HEK293T (cell line): ENCODE results near the gene PTCHD4.

Experiments used
- CTCF ChIA-PET: fragments of 350-600 bp; formaldehyde crosslinking; extraction: SDS; loops from one replicate; lab custom pipeline; 2021; ENCODE audit warnings: antibody characterized with exemption, inconsistent platforms; lab: Yijun Ruan, JAX
- POLR2A ChIA-PET: fragments of 350-600 bp; formaldehyde crosslinking; extraction: SDS; loops from one replicate; lab custom pipeline; 2020; ENCODE audit warnings: antibody characterized with exemption, inconsistent platforms; lab: Yijun Ruan, JAX
- DNase-seq: peaks from one replicate; pipeline ENCODE4 v3.0.0; 2012; ENCODE audit warnings: mixed read lengths; ENCODE audit errors: extremely low spot score
- ARNT ChIP-seq: fragments of 450-650 bp; IDR thresholded peaks from 2 replicates; pipeline ENCODE4 v1.6.1; 2017; ENCODE audit warnings: mild to moderate bottlenecking
- BHLHE40 ChIP-seq: fragments of 450-650 bp; IDR thresholded peaks from 2 replicates; pipeline ENCODE4 v1.6.1; 2016; ENCODE audit warnings: mild to moderate bottlenecking, moderate library complexity, borderline replicate concordance
- CTBP1 ChIP-seq: fragments of 450-650 bp; IDR thresholded peaks from 2 replicates; pipeline ENCODE4 v1.6.1; 2016; ENCODE audit warnings: borderline replicate concordance
- ELF4 ChIP-seq: fragments of 450-650 bp; IDR thresholded peaks from 2 replicates; pipeline ENCODE4 v1.6.1; 2017; ENCODE audit warnings: antibody characterized with exemption
- FOXA1 ChIP-seq: fragments of 450-650 bp; IDR thresholded peaks from 2 replicates; pipeline ENCODE4 v1.6.1; 2016; ENCODE audit warnings: mild to moderate bottlenecking
- FOXK2 ChIP-seq: fragments of 450-650 bp; IDR thresholded peaks from 2 replicates; pipeline ENCODE4 v1.6.1; 2016; ENCODE audit warnings: mild to moderate bottlenecking
- FOXM1 ChIP-seq: fragments of 450-650 bp; IDR thresholded peaks from 2 replicates; pipeline ENCODE4 v1.6.1; 2017; ENCODE audit warnings: mild to moderate bottlenecking, borderline replicate concordance
- HDGF ChIP-seq: fragments of 450-650 bp; IDR thresholded peaks from 2 replicates; pipeline ENCODE4 v1.6.1; 2017; ENCODE audit warnings: antibody characterized with exemption, borderline replicate concordance
- L3MBTL2 ChIP-seq: fragments of 450-650 bp; conservative IDR thresholded peaks from 2 replicates; pipeline ENCODE4 v1.6.1; 2016; ENCODE audit warnings: mild to moderate bottlenecking
- LEF1 ChIP-seq: fragments of 450-650 bp; IDR thresholded peaks from 2 replicates; pipeline ENCODE4 v1.6.1; 2017; ENCODE audit warnings: mild to moderate bottlenecking, borderline replicate concordance
- NFRKB ChIP-seq: fragments of 450-650 bp; IDR thresholded peaks from 2 replicates; pipeline ENCODE4 v1.6.1; 2016; ENCODE audit warnings: mild to moderate bottlenecking, moderate library complexity
- SP1 ChIP-seq: fragments of 450-650 bp; IDR thresholded peaks from 2 replicates; pipeline ENCODE4 v1.6.1; 2017
- SUZ12 ChIP-seq: fragments of 450-650 bp; IDR thresholded peaks from 2 replicates; pipeline ENCODE4 v1.6.1; 2016; ENCODE audit warnings: mild to moderate bottlenecking
- TARDBP ChIP-seq: fragments of 450-650 bp; IDR thresholded peaks from 2 replicates; pipeline ENCODE4 v1.6.1; 2016
- ZNF384 ChIP-seq: fragments of 450-650 bp; IDR thresholded peaks from 2 replicates; pipeline ENCODE4 v1.6.1; 2016
- TF ChIP-seq, protein P1 (sequence below): fragments of 450-650 bp; IDR thresholded peaks from 2 replicates; pipeline ENCODE4 v1.6.1; 2016

Gene PTCHD4

DNA sequence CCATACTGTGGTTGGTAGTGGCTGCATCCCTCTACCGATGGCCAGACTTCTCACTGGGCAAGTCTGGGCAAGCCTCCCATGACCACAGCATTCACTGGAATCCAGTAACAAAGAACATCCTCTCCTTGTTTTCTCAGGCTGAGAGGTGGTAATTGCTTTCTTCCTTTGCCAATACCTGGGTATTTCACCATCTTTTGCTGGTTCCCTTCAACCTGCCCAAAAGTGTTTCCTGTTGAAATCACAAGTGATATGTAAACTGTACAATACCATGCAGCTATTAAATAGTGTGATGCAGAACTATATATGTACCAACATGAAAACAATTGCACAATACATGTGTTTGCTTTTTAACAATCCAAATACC is at the start of gene PTCHD4:
PTCHD4 (minus strand) TSS at position 55 of the 364 bp plus-strand sequence. CDS start 42,240 bp downstream, outside the sequence.
- peak; percentile 10 for DNase-seq
- POLR2A ChIA-PET = no interaction called here
- TF ChIP-seq ARNT (no peak), L3MBTL2 (no peak), FOXK2 (no peak), BHLHE40 (no peak), SUZ12 (no peak), FOXM1 (no peak), FOXA1 (no peak), ZNF384 (no peak), HDGF (no peak), NFRKB (no peak)
- TF ChIP-seq, protein P1, sequence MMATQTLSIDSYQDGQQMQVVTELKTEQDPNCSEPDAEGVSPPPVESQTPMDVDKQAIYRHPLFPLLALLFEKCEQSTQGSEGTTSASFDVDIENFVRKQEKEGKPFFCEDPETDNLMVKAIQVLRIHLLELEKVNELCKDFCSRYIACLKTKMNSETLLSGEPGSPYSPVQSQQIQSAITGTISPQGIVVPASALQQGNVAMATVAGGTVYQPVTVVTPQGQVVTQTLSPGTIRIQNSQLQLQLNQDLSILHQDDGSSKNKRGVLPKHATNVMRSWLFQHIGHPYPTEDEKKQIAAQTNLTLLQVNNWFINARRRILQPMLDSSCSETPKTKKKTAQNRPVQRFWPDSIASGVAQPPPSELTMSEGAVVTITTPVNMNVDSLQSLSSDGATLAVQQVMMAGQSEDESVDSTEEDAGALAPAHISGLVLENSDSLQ = no peak
- CTCF ChIA-PET = no interaction called here

DNA sequence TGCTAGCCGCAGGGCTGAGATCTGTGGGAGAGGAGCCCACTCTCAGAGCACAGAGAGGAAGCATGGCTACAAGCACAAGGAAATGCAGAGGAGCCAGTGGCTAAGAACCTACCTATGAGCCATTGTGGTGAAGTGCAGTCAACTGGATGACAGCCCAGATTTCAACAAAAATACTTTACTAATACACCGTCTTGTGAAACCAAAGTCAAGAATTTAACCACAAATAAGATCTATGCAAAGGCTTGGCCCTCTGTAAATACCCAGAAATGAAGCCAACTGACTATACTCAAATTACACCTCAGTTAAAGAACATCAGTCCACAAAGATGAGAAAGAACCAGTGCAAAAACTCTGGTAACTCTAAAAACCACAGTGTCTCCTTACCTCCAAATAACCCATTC is 40.1 kb upstream of the PTCHD4 start:
- TF ChIP-seq LEF1 (no peak), TARDBP (no peak), ARNT (no peak), SUZ12 (no peak), SP1 (no peak), NFRKB (no peak), BHLHE40 (no peak), CTBP1 (no peak), L3MBTL2 (no peak), FOXA1 (no peak)
- TF ChIP-seq, protein P1 = no peak
- ChIA-PET POLR2A (interaction anchor here (0.7 kb wide), 1 partner anchor 42 kb away, joined by 3 read pairs; no protein-coding TSS in a partner anchor), CTCF (no interaction called here)
- DNase-seq = no peak

DNA sequence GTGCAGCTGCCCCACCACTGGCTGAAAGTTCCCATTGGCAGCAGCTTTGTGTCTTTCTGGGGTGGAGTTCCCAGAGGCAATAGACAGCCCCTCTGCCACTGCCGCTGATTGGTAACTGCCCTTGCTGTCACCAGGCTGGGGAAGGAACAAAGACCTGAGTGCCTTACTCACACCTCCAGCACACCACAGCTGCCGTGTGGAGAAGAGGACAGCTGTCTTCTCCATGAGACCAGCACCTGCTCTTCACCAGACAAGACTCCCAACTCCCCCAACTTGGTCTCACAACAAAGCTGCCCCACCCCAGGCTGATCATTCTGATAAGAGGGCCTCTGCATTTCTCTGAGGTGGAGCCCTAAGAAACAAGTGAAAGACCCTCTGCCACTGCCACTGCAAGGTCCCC is 39.7 kb upstream of the PTCHD4 start:
- no peak for TF ChIP-seq SP1
- no peak for TF ChIP-seq FOXM1
- TF ChIP-seq CTBP1 = no peak
- TF ChIP-seq, protein P1 = no peak
- TF ChIP-seq SUZ12 = no peak
- no peak for TF ChIP-seq L3MBTL2
- no peak for TF ChIP-seq TARDBP
- TF ChIP-seq ELF4 = no peak
- no peak for TF ChIP-seq NFRKB
- no peak for TF ChIP-seq ARNT
- TF ChIP-seq FOXA1 = no peak
- TF ChIP-seq FOXK2 = no peak
- no peak for TF ChIP-seq HDGF
- no peak for TF ChIP-seq BHLHE40
- TF ChIP-seq ZNF384 = no peak
- no peak for TF ChIP-seq LEF1
- DNase-seq = no peak
- ChIA-PET CTCF (no interaction called here), POLR2A (no interaction called here)

GRCh38 chr6:48147051-48147450 is 36.1 kb upstream of the PTCHD4 start:
- TF ChIP-seq TARDBP (no peak), SP1 (no peak), FOXK2 (no peak), FOXA1 (no peak)
- CTCF ChIA-PET = interaction anchor here (0.6 kb wide), 1 partner anchor 241 kb away, joined by 3 read pairs; no protein-coding TSS in a partner anchor
- POLR2A ChIA-PET = no interaction called here
- DNase-seq = no peak

DNA sequence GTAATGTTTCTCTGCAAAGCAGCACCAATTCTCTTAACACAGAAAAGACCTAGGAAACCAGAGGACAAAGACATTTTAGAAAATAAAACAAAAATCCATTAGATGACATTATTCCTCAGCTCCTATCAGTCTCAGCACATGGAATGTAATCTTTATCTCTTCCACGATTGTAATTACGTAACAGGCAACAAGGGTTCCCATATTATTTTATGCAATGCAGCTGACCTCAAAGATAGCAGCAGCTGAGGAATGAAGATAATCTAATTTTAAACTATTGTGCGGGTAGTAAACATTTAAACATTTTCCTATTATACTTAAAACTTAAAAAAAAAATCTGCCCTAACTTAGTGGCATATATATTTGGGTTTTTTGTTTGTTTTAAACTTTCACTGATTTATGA is 33.0 kb upstream of the PTCHD4 start:
- TF ChIP-seq CTBP1 = no peak
- no peak for TF ChIP-seq ELF4
- TF ChIP-seq BHLHE40 = no peak
- TF ChIP-seq FOXK2 = no peak
- TF ChIP-seq ARNT = no peak
- TF ChIP-seq ZNF384 = no peak
- no peak for TF ChIP-seq NFRKB
- TF ChIP-seq L3MBTL2 = no peak
- no peak for TF ChIP-seq SUZ12
- TF ChIP-seq FOXA1 = no peak
- no peak for TF ChIP-seq HDGF
- TF ChIP-seq FOXM1 = no peak
- TF ChIP-seq TARDBP = no peak
- TF ChIP-seq, protein P1 = no peak
- no peak for TF ChIP-seq LEF1
- TF ChIP-seq SP1 = no peak
- DNase-seq = no peak

DNA sequence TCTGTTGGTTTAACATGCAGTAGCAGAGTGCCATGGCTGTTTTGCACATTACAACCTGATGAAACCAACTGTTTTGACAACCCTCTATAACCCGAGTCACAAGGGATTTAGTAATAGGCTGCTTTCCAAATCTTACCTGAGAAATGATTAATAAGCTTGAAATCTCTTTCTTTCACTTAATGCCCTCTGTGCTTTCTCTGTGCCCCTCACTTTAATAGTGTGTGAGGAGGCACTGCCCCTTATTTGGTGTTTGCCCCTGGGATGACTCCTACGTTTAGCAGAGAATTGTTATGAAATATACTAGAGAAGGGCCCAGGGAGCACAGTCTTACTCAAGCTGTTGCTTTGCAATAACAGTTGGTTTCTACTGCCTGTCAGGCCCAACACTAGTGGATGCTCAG is 31.0 kb upstream of the PTCHD4 start:
- CTCF ChIA-PET = interaction anchor here (0.7 kb wide), 1 partner anchor 344 kb away, joined by 3 read pairs; no protein-coding TSS in a partner anchor
- TF ChIP-seq BHLHE40 (no peak), CTBP1 (no peak), ELF4 (no peak), TARDBP (no peak), FOXA1 (no peak), ARNT (no peak), FOXK2 (no peak), SUZ12 (no peak), L3MBTL2 (no peak), ZNF384 (no peak), HDGF (no peak), SP1 (no peak), FOXM1 (no peak), NFRKB (no peak), LEF1 (no peak)
- TF ChIP-seq, protein P1 = no peak
- DNase-seq = no peak
- POLR2A ChIA-PET = no interaction called here

More for the DNA sequence above, 33.0 kb upstream of the PTCHD4 start:
- ChIA-PET CTCF (no interaction called here), POLR2A (interaction anchor here (0.6 kb wide), 1 partner anchor 344 kb away, joined by 3 read pairs; no protein-coding TSS in a partner anchor)
